Epithelial cell of esophagus (primary cell): Measurements from ENCODE around the gene KRT5.

Source experiments
- DNase-seq: peaks from one replicate; pipeline ENCODE4 v3.0.0; 2010; ENCODE audit warnings: low read depth
- H3K4me3 ChIP-seq: 2 replicates; pipeline ENCODE4 v1.5.1; 2011; ENCODE audit warnings: mild to moderate bottlenecking, low read length, control low read depth
- CTCF ChIP-seq: IDR thresholded peaks from 2 replicates; pipeline ENCODE4 v1.5.1; 2011; ENCODE audit warnings: low read depth, mild to moderate bottlenecking, low read length, control low read depth, inconsistent platforms; ENCODE audit not compliant: insufficient read depth; ENCODE audit errors: missing control alignments

The KRT5 gene

GRCh38 chr12:52522346-52523011 lies 2.3 kb upstream of the KRT5 start:
- peak overlapping the region; percentile 75 for H3K4me3 ChIP-seq
- TF ChIP-seq CTCF: no peak
- peak; percentile 98 for DNase-seq

- peak overlapping the region; percentile 75 for H3K4me3 ChIP-seq
- no peak for TF ChIP-seq CTCF
- DNase-seq: peak; percentile 93
Observed at GRCh38 chr12:52521568-52522266, 1.5 kb upstream of the KRT5 start.

- peak; percentile 98 for DNase-seq
- TF ChIP-seq CTCF: no peak
Observed at GRCh38 chr12:52521175-52521567, 977 bp upstream of the KRT5 start.

GRCh38 chr12:52519387-52519703 lies 849 bp downstream of the KRT5 start:
- no peak for DNase-seq
- peak overlapping the region; percentile 75 for H3K4me3 ChIP-seq
- no peak for TF ChIP-seq CTCF

More at GRCh38 chr12:52521175-52521567, 977 bp upstream of the KRT5 start:
- H3K4me3 ChIP-seq: peak overlapping the region; percentile 75

- TF ChIP-seq CTCF: no peak
- peak overlapping the region; percentile 75 for H3K4me3 ChIP-seq
- peak; percentile 44 for DNase-seq
Observed at GRCh38 chr12:52518574-52519386, 1.4 kb downstream of the KRT5 start.

GRCh38 chr12:52517888-52518287 lies 2.3 kb downstream of the KRT5 start:
- TF ChIP-seq CTCF: no peak
- H3K4me3 ChIP-seq: peak overlapping the region; percentile 75
- peak; percentile 72 for DNase-seq
